GM12892 (cell line): ENCODE results near the gene ANXA9.

Experiments
- POLR2A ChIP-seq: IDR thresholded peaks from 2 replicates; pipeline ENCODE4 v1.6.1; 2011; ENCODE audit warnings: low read depth, low read length, control low read depth
- POLR2AphosphoS5 ChIP-seq: IDR thresholded peaks from 2 replicates; pipeline ENCODE4 v1.6.1; 2011; ENCODE audit warnings: low read depth, low read length, control low read depth

DNA sequence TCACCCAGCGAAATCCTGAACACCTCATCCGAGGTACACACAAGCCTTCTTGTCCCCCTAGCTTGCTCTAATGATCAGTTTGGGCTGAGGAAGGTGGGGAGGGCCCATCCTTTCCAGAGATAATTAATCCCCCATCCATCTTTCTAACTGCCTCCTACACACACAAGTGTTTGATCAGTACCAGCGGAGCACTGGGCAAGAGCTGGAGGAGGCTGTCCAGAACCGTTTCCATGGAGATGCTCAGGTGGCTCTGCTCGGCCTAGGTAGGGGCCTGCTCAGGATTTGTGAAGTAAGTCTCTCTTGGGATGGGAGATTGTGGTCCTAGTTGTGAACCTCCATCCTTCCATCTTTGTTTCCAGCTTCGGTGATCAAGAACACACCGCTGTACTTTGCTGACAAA is 5.8 kb downstream of the ANXA9 start:
- TF ChIP-seq POLR2A (no peak), POLR2AphosphoS5 (no peak)
